Panc1 (cell line): ENCODE data around the gene KCNAB2.

Experiments
- CTCF ChIP-seq: fragments of 450-650 bp; IDR thresholded peaks from 2 replicates; pipeline ENCODE4 v1.5.1; 2017; ENCODE audit warnings: mild to moderate bottlenecking
- POLR2AphosphoS5 ChIP-seq: IDR thresholded peaks from 2 replicates; pipeline ENCODE4 v1.6.1; 2012; ENCODE audit warnings: mild to moderate bottlenecking, low read depth, low read length, moderate library complexity
- REST ChIP-seq, 2 experiments: IDR thresholded peaks; 2 replicates each; pipeline ENCODE4 v1.6.1; 2011 to 2012; ENCODE audit warnings: low read depth in 2 of 2, control low read depth in 1 of 2, low read length in 1 of 2, mild to moderate bottlenecking in 1 of 2, moderate library complexity in 1 of 2; ENCODE audit not compliant: insufficient read depth in 1 of 2
- SIN3A ChIP-seq: IDR thresholded peaks from 2 replicates; pipeline ENCODE4 v1.6.1; 2012; ENCODE audit warnings: low read depth, mild to moderate bottlenecking, low read length, moderate library complexity, borderline replicate concordance; ENCODE audit not compliant: insufficient read depth

DNA sequence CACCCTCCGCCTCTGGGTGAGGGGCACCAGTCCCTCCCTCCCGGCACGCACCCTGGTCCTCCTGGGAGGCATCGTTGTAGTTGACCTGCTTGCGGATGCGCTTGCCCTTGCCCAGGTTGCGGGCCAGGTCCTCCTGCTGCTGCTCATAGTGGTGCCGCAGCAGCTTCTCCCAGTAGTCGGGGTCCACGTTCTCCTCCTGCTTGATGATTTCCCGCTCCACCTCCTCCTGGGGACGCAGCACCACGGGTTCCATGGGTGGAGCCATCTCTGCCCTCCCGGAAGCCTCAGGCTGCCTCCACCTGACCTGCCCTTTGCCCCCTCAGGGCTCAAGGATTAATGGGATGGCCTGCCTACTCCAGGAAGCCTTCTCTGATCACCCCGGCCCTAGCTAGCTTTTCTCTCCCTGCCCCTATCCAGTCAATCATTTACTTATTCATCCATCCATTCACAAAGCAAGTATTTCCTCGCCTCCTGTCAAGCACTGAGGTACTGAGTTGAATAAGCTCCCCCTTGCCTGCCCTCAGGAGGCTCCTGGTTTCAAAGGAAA lies 80.9 kb downstream of the KCNAB2 start:
- no peak for TF ChIP-seq CTCF
- no peak for TF ChIP-seq POLR2AphosphoS5
- no peak for TF ChIP-seq REST (IDR thresholded peaks at IDR 0.05; ENCODE audit: insufficient read depth in 1 of 2, low read depth in 2 of 2, low read length in 1 of 2)
- no peak for TF ChIP-seq SIN3A
